ENCODE results near the gene SPTBN5.

GRCh38 chr15:41893422-41894250 lies at the start of gene SPTBN5:
- TF ChIP-seq REST (IDR thresholded peaks at IDR 0.05; ENCODE audit: borderline replicate concordance) (no peak), RAD21 (conservative IDR thresholded peaks at IDR 0.05) (no peak), TAF1 (IDR thresholded peaks at IDR 0.05; ENCODE audit: low read depth) (no peak), POLR2AphosphoS5 (IDR thresholded peaks at IDR 0.05) (no peak), CTCF (IDR thresholded peaks at IDR 0.05; ENCODE audit: poor library complexity, severe bottlenecking) (no peak), EZH2 (IDR thresholded peaks at IDR 0.05; ENCODE audit: borderline replicate concordance, insufficient read depth, low read length, poor library complexity, severe bottlenecking) (no peak), EP300 (conservative IDR thresholded peaks at IDR 0.05; ENCODE audit: poor library complexity, severe bottlenecking) (no peak), SMC3 (conservative IDR thresholded peaks at IDR 0.05; ENCODE audit: poor library complexity) (no peak)
